Measurements from ENCODE around the gene ERAS. TPM values are rescaled to one million over a fixed set of nuclear protein-coding genes. Genes with fewer than 3 reads are reported as not detected.

The ERAS gene
- total RNA-seq, 4 donors from 2014 or later = not detected

GRCh38 chrX:48785540-48786214 lies 40.6 kb upstream of the ERAS start:
- WGBS, 2 donors (ENCODE audit: low coverage in 1 of 2) = 85% methylated on average over 16 of the region's 16 CpGs; no CpG with 5 or more reads in 1 of the 2 donors
- TF ChIP-seq POLR2AphosphoS5 (IDR thresholded peaks at IDR 0.05) = no peak
- no peak for TF ChIP-seq EP300 (IDR thresholded peaks at IDR 0.05; ENCODE audit: low read depth)
- TF ChIP-seq CTCF (IDR thresholded peaks at IDR 0.05) = no peak
- TF ChIP-seq POLR2A (IDR thresholded peaks at IDR 0.05) = no peak
- Histone ChIP-seq H3K9me3 (no peaks in the 10 kb centered on the region), H3K36me3 (no peaks in the 10 kb centered on the region), H3K27me3 (no peaks in the 10 kb centered on the region), H3K27ac (no peak overlapping the region), H3K4me3 (no peak overlapping the region), H3K4me1 (no peaks in the 10 kb centered on the region)
- in situ Hi-C loops (cut with MboI; ENCODE audit: low pct_ligation_motif_present in 1 of 4, low pct_unique_long_range_greater_than_20kb in 1 of 4, low sequenced_read_pairs in 3 of 4) = no loop called here
- DNase-seq = no peak
- intact Hi-C loops (cut with DNase I; ENCODE audit: low total_unique reads) = no loop called here

GRCh38 chrX:48786341-48786800 lies 39.9 kb upstream of the ERAS start, which contains the start of gene GATA1:
GATA1 (plus strand) TSS chrX:48786590; CDS start chrX:48791110, 4,520 bp downstream.
- in situ Hi-C loops (cut with MboI; ENCODE audit: low pct_ligation_motif_present in 1 of 4, low pct_unique_long_range_greater_than_20kb in 1 of 4, low sequenced_read_pairs in 3 of 4) (no loop called here), intact Hi-C loops (cut with DNase I; ENCODE audit: low total_unique reads) (no loop called here)
- Histone ChIP-seq H3K27me3 (no peaks in the 10 kb centered on the region), H3K27ac (no peak within 1 kb of the TSS), H3K4me1 (no peaks in the 10 kb centered on the region), H3K36me3 (no peaks in the 10 kb centered on the region), H3K9me3 (no peaks in the 10 kb centered on the region), H3K4me3 (no peak within 1 kb of the TSS)
- DNase-seq = no peak
- WGBS, 2 donors (ENCODE audit: low coverage in 1 of 2) = 80% methylated on average over 7 of the region's 7 CpGs; no CpG with 5 or more reads in 1 of the 2 donors
- TF ChIP-seq CTCF (IDR thresholded peaks at IDR 0.05) (no peak), POLR2AphosphoS5 (IDR thresholded peaks at IDR 0.05) (no peak), EP300 (IDR thresholded peaks at IDR 0.05; ENCODE audit: low read depth) (no peak), POLR2A (IDR thresholded peaks at IDR 0.05) (no peak)

- Histone ChIP-seq H3K27me3 (no peaks in the 10 kb centered on the region), H3K36me3 (no peaks in the 10 kb centered on the region), H3K4me3 (no peak overlapping the region), H3K9me3 (no peaks in the 10 kb centered on the region), H3K4me1 (no peaks in the 10 kb centered on the region), H3K27ac (no peak overlapping the region)
- TF ChIP-seq POLR2AphosphoS5 (IDR thresholded peaks at IDR 0.05) (no peak), CTCF (IDR thresholded peaks at IDR 0.05) (no peak), POLR2A (IDR thresholded peaks at IDR 0.05) (no peak), EP300 (IDR thresholded peaks at IDR 0.05; ENCODE audit: low read depth) (no peak)
- in situ Hi-C loops (cut with MboI; ENCODE audit: low pct_ligation_motif_present in 1 of 4, low pct_unique_long_range_greater_than_20kb in 1 of 4, low sequenced_read_pairs in 3 of 4) = no loop called here
- no peak for DNase-seq
- intact Hi-C loops (cut with DNase I; ENCODE audit: low total_unique reads) = no loop called here
- WGBS, 2 donors (ENCODE audit: low coverage in 1 of 2) = 70 to 89% methylated on average over 5 to 6 of the region's 6 CpGs
Observed at GRCh38 chrX:48786825-48787504, 39.3 kb upstream of the ERAS start.

GRCh38 chrX:48787505-48788443 lies 38.5 kb upstream of the ERAS start:
- in situ Hi-C loops (cut with MboI; ENCODE audit: low pct_ligation_motif_present in 1 of 4, low pct_unique_long_range_greater_than_20kb in 1 of 4, low sequenced_read_pairs in 3 of 4) = no loop called here
- no peaks in the 10 kb centered on the region for H3K4me1 ChIP-seq
- H3K36me3 ChIP-seq = no peaks in the 10 kb centered on the region
- intact Hi-C loops (cut with DNase I; ENCODE audit: low total_unique reads) = no loop called here
- no peak overlapping the region for H3K27ac ChIP-seq
- WGBS, 2 donors (ENCODE audit: low coverage in 1 of 2) = 61 to 64% methylated on average over 5 to 17 of the region's 17 CpGs
- no peak overlapping the region for H3K4me3 ChIP-seq
- no peak for DNase-seq
- H3K9me3 ChIP-seq = no peaks in the 10 kb centered on the region
- no peak for TF ChIP-seq POLR2A (IDR thresholded peaks at IDR 0.05)
- no peak for TF ChIP-seq EP300 (IDR thresholded peaks at IDR 0.05; ENCODE audit: low read depth)
- no peak for TF ChIP-seq CTCF (IDR thresholded peaks at IDR 0.05)
- TF ChIP-seq POLR2AphosphoS5 (IDR thresholded peaks at IDR 0.05) = no peak
- no peaks in the 10 kb centered on the region for H3K27me3 ChIP-seq

Data from transverse colon (tissue), 4 donors.